HTERT RPE-1 (cell line): ENCODE results near the gene DLG2.
"Not testable (repeated sequence)": the region's sequence is repeated elsewhere in the genome, so short reads cannot be mapped to it uniquely, and the experiment has no call there.

Experiments
- in situ Hi-C: fragments of 300-500 bp; cut with MboI; formaldehyde crosslinking; loops from 4 replicates; pipeline ENCODE4 v1.14.3; 2020; ENCODE audit warnings: low sequenced_read_pairs

The DLG2 gene

DNA sequence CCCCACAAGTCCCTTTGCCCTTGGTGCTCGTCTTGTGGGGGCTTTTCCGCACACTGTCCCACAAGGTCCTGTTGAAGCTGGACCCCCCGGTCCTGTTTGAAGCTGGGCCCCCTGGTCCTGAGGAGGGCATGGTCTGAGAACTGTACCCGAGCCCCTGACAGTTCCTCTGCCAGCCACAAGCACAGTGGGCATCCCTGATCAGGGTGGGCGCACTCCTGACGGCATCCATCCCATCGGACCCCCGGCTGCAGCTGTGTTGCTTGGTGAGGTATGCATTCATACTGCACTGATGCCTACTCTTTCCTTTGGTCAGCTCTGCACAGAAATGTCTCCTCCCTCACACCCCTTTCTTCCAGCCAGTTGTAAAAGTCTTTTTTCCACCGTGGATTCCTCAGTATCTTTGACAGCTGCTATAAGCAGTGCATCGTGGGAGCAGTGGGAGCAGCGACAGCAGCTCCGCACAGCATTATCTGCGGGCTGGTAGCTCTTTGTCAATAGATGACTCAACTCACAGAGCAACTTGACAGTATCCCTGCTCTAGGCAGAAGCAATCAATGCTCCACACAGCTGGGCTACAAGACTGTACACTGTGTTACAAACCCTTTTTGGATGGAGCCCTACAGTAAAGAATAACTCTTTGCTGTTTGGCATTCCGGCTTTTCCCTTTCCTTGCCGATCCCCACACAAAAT, 1310.1 kb downstream of the DLG2 start:
- in situ Hi-C loops: no loop called here

DNA sequence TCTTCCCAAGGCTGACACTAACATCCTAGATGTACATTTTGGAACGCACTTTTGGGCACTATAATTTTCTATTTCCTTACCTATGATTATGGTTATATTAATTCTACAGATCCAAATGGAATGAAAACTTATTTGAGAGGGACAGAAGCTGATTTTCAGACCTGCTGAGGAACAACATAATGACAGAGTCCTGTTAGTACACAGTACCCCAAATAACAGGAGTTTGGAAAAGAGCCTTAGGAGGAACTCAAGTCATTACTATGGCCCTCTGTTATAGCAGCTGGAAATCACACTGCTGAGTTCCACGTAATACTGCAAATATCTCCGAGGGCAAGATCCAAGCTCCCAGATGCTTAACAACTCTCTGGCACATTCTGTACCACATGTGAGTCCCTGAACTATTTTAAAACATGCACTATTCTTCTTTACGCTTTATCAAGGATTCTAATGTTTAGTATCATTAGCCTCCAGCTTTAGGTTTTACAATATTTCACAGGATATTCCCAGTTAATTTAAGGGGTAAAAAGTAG, 1313.2 kb downstream of the DLG2 start:
- in situ Hi-C loops: no loop called here

DNA sequence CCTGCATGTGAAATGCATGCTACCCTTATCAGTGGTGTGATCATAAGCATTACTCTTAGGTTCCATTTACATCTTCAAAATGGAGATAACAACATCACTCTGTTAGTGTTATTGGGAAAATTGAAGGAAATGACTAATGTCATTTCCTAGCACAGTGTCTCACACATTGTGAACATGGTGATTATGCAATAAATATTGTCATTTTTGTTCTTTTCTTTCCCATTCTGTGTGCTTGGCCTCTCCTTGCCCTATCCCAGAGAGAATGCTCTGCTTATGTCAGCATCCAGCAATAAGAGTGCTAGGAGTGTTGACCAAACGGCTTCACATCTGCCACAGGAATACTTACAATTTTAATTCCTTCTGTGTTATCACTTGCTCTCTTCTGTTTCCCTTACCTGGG, 1316.9 kb downstream of the DLG2 start:
- in situ Hi-C loops: no loop called here

DNA sequence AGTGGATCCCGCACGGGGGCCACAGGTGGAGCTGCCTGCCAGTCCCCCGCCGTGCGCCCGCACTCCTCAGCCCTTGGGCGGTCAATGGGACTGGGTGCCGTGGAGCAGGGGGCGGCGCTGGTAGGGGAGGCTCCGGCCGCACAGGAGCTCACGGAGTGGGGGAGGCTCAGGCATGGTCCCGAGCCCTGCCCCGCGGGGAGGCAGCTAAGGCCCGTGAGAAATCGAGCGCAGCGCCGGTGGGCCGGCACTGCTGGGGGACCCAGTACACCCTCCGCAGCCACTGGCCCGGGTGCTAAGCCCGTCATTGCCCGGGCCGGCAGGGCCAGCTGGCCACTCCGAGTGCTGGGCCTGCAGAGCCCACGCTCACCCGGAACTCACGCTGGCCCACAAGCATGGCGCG, 1318.7 kb downstream of the DLG2 start:
- in situ Hi-C loops: not testable (repeated sequence)

DNA sequence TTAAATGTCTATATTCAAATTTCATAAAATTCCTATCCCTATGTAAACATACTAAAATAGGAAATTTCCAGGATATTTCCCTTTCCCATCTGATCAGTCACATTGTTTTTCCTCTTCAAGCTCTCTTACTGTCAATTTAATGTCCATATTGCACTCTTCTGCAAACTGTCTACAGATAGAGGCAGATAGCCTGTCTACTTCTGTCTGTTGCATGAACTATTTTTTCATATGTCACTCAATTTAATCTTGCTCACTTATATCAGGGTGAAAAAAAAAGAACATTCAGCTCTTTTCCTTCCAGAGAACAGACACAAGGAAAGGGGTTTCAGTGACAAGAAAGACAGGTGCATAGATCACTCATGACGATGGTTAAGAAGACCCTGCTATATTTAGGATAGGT, 1327.1 kb downstream of the DLG2 start:
- in situ Hi-C loops: no loop called here

DNA sequence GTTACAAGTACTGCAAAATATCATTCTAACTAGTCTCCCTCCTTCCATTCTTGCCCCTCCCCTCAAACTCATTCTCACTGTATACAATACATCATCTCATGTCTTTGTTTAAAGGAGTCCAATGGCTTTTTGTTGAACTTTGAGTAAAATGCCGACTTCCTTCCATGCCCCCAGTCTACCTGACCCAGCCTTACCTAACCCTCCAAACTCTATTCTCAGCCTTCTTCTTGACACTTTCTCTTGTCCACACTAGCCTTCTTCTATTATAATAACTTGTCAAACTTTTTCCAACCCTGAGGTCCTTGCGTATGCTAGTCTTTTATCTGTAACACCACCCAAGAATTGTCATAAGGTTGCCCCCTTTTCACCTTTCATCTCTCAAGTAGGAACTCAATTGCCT, 1329.6 kb downstream of the DLG2 start:
- in situ Hi-C loops: no loop called here

DNA sequence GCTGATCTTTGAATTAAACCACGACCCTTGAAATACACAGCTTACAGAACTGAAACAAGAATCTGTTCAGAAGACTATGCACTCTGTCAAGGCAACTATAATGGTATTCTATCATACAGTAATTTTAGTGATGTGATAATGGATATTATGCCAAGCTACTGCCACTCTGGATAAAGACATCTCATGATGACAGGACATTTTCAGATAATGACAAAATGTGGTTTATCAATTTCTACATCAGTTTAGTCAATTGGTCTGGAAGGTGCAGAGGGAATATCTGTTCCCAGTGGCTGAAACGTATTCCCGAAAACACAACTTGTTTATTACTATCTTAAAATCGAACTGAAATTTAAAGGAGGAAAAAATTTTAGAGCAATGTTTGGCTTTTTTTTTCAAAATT, 1331.3 kb downstream of the DLG2 start:
- in situ Hi-C loops: no loop called here

DNA sequence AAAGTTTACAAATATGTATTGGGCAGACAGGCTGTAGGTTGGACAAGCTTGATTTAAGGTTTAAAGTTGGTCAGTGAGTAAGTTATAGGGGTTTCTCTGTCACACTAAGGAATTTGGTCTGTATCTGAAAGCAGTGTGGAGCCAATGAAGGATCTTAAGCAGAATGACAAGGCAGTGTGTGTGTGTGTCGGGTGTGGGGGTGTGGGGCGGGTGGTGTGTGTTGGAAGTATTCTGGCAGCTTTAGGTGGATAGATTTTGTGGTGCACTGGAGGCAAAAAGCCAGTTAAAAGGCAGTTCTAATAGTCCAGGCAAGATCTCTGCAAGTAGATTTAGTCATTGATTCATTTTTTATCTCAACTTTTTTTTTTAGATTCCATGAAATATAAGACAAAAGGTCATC, 1334.2 kb downstream of the DLG2 start:
- in situ Hi-C loops: no loop called here

DNA sequence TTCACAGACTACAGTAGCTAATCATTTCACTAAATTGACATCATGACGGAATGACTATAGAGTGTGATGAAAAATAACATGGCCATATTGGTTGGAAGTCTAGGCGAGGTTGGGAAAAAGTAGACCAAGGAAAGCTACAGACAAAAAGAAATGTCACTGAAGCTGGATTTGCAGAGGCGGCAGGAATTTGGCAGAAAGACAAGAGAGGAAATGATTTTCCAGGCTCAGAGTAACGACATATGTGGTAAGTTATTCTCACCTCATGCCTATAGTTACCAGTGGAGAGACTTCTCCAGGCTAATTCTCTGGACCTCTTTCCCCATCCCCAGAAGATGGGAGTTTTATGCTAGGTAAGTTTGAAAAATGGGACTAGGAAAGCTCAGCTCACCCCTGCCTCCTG, 1335.1 kb downstream of the DLG2 start:
- in situ Hi-C loops: no loop called here

DNA sequence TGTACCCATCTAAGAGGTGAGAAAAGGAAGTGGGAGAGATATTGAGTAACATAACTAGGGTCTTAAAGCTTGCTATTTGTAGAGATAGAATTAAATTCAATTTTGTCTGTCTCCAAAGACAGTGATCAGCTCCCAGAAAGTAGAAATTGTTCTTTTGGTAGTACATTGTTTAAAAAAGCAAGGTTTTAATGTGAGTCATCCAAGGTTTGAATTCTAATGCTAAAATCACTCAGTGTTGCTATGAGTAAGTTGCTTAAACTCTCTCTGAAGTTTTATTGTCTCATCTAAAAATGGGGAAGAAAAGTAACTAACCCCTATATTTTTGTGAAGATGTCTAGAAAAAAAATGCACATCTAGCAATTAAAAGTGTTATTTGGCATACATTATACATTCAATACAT, 1336.5 kb downstream of the DLG2 start:
- in situ Hi-C loops: no loop called here

DNA sequence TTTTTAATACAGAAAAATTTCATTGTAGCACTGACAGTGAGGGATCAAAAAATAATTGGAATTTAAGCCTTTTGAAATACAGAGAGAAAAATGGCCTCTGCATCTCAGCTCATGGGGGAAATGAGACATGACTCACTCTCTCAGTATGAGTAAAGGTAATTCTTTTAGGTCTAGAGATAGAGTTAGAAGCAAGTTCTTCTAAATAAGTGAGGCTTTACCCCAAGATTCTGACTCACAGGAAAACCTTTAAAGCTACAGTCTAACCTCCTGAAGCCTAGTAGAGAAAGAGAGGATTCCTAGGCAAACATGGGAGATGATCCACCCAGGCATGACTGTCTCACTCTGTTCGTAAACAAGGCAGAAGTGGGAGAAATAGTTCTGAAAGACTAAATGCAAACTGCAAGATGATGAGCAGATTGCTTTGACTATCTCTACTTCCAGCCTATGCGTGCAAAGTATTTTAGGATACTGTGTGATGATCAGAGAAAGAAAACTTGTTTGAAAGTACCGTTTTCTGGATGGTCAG, 1337.7 kb downstream of the DLG2 start:
- in situ Hi-C loops: no loop called here

DNA sequence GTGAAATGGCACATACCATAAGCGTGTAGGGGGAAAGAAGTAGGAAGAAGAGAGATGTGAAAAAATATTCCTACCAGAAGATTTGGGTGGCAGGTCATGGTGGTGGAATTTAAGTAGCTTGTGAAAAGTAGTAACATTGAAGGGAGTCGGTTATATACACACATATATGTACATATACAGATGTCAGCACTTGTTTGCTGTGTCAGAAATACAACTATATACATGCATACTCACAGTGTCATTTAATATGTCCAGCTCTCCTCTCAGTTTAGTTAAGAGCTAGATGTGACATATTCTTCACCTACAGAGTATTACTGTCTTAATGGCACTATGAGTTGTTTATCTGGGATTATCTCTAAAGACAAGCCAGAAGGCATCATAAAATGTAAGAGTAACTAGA, 1353.6 kb downstream of the DLG2 start:
- in situ Hi-C loops: no loop called here

DNA sequence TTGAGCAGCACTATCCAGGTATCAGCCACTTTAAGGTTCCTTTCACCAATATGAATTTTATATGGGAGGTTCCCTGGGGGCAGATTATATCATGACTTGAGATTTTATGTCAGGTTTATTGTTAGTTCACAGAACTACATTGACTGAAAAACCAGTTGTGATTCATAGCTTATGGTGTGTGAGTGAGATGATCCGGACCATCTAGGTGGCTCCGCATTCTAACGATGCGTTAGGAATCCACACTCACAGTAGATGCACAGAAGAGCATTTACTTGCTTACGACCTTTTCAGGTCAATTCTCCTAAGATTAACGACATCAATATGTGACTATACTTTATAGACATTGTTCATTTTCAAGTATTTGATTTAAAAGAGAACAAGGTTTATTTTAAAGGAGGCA, 1356.7 kb downstream of the DLG2 start:
- in situ Hi-C loops: no loop called here

DNA sequence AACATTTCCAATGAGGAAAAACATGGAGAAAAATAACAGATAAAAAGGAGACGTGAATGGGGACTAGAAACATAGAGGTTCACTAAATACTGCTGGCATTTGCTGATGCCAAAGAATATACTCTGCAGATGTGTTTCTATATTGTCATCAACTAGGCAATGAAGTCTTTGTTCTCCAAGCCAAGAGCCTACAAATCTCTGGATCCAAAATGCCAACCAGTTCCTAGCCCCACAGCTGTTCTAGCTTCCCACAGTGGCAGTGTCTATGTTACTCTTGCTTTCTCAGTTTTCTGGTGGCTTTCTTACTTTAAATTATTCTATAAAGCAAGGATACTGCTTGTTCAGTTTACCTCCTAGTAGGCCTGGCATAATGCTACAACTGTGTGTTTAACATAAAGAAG, 1363.1 kb downstream of the DLG2 start:
- in situ Hi-C loops: no loop called here

DNA sequence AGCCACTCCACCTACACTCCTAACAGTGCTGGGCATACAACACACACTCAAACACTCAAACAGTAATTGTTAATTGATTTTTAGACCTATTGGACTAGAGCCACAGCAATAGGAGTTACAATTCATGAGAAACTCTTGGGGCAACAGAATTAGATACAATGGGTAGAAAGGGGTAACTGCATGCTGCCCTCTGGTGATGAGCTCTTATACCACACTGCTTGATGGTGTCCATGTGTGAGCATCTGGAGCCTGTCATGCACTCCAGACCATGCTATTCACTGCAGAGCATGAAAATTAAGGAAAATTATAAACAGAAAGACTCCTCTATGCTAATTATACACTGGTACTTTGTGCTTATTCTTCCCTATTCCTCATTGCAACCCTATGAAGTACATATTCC, 1365.4 kb downstream of the DLG2 start:
- in situ Hi-C loops: no loop called here

DNA sequence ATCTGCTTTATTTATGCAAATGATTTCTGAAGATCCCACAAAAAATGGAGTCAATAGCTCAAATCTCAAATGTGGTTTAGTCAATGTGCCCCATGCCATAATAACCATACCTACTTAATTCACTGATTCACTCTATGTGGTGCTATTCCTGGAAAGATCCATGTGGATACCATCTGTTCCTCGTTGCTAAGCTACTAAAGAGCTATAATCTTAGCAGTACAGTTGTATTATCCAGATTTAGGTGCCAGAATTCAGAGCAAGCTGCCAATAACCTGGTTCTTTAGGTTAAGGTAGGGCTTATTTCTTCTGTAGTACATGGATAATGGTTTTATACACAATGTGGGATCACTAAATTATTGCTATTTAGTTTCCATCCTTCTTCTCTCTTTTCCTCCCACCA, 1366.3 kb downstream of the DLG2 start:
- in situ Hi-C loops: no loop called here

DNA sequence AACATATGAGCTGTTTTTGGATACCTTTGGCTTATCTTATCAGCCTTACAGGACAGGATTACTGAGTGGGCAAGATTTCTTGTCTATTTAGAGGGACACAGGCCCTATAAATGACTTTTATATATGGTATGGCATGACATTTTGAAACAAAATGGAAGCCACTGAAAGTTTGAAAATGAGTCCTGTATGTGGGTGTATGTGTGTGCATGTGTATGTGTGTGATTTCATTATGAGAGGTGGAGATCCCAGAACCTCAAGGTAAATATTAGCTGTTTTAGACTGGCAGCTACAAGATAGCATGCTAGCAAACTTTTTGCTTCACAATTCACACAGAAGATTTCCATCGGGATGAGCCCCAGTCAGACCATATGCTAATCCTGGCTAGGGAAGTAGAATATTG, 1370.5 kb downstream of the DLG2 start:
- in situ Hi-C loops: no loop called here

DNA sequence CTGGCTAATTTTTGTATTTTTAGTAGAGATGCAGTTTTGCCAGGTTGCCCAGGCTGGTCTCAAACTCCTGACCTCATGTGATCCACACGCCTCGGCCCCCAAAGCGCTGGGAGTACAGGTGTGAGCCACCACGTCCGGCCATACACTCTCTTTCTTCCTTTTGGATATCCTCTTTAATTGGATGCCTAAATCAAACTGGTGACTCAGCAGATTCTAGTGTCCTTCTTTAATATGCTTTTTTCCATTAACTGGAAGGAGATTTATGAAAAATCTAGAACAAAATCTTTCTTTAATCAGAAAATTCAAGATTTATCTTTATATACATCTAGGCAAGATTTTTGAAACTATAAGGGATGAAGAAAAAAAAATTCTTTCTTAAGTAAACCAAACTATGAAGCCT, 1371.7 kb downstream of the DLG2 start:
- in situ Hi-C loops: no loop called here

DNA sequence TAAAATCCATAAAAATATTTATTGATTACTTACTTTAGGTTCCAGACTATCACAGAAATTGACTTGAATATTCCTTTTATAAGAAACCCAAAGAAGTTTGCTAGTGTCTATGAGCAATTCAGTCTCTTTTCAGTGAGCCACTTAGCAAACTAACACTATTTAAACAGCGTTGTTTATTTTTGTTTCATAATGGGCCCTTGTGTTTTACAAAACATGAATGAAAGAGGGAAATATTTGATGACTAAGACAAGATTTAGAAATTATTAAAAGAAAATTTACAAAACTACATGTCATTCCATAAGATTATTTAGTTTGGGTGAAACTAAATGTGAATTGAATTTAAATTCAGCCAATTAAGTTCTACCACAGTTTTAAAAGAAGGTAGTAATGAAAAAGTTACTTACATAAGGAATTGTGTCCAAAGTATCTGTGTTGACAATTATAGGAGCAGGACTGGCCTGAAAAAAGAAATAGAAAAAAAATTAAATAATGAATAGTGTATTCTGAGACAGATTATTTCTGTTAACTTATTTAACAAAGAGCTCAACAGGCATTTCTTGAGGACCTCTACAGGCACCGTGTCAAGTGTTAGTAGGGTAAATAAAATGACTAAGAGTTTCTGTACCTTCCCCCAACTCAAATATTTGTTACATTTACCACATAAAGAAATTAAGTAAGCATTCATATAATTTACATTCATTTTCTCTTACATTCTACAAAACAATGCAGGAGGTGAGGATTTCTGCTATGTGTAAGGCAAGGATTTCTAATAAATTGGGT, 1376.1 kb downstream of the DLG2 start:
- in situ Hi-C loops: no loop called here

DNA sequence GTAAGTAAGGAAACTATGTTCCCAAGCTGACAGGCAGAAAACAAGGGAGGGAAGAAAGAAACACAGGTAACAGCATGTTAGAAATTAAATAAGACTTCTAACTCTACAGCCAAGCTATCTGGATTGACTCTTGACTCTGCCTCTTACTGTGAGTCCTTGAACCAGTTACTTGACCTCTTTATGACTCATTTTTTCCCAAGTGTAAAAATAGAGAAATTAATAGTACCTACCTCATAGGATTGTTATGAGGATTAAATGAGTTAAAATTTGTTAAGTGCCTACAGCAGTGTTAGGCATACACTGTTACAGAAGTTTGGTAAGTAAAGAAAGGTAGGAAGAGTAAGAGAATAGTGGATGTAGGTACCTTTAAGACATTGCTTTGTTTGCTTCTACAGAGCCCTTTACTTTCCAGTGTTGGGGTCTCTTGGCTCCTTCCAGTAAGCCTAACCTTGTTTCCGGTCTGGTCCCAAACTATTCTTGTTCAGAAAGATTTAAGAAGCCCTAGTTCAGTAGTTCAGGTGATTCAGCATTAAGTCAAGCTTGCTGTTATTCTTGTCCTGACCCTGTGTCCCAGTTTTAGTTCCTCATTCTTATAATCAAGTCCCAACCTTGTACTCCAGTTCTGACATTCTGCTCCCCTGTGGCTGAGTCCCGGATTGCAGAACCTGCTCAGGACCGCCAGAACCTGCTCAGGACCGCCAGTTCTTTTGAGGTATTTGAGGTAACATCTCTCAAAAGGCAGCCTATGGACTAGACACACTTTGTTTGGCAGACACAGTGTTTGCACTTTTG, 1377.6 kb downstream of the DLG2 start:
- in situ Hi-C loops: no loop called here

DNA sequence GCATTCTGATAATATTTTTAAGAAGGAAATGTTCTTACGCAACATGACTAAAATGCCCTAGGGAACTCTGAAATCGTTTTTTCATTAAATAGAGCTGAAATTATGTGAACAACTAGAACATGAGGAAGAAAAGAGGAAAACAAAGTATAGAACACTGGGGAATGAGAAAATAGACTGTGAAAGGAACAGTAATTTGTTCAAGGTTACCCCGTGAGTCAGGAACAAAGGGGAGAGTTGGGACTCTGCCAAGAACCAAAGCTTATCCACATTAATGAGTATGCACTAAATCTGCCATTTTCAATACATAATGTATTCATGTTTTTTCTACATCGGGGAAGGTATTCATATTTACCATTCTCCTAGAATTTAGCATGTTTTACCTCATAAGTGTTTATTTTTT, 1379.2 kb downstream of the DLG2 start:
- in situ Hi-C loops: no loop called here
